Measurements from ENCODE around the gene SKIL.
"Not testable (repeated sequence)": the region's sequence is repeated elsewhere in the genome, so short reads cannot be mapped to it uniquely, and the experiment has no call there.

Gene SKIL, protein sequence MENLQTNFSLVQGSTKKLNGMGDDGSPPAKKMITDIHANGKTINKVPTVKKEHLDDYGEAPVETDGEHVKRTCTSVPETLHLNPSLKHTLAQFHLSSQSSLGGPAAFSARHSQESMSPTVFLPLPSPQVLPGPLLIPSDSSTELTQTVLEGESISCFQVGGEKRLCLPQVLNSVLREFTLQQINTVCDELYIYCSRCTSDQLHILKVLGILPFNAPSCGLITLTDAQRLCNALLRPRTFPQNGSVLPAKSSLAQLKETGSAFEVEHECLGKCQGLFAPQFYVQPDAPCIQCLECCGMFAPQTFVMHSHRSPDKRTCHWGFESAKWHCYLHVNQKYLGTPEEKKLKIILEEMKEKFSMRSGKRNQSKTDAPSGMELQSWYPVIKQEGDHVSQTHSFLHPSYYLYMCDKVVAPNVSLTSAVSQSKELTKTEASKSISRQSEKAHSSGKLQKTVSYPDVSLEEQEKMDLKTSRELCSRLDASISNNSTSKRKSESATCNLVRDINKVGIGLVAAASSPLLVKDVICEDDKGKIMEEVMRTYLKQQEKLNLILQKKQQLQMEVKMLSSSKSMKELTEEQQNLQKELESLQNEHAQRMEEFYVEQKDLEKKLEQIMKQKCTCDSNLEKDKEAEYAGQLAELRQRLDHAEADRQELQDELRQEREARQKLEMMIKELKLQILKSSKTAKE

DNA sequence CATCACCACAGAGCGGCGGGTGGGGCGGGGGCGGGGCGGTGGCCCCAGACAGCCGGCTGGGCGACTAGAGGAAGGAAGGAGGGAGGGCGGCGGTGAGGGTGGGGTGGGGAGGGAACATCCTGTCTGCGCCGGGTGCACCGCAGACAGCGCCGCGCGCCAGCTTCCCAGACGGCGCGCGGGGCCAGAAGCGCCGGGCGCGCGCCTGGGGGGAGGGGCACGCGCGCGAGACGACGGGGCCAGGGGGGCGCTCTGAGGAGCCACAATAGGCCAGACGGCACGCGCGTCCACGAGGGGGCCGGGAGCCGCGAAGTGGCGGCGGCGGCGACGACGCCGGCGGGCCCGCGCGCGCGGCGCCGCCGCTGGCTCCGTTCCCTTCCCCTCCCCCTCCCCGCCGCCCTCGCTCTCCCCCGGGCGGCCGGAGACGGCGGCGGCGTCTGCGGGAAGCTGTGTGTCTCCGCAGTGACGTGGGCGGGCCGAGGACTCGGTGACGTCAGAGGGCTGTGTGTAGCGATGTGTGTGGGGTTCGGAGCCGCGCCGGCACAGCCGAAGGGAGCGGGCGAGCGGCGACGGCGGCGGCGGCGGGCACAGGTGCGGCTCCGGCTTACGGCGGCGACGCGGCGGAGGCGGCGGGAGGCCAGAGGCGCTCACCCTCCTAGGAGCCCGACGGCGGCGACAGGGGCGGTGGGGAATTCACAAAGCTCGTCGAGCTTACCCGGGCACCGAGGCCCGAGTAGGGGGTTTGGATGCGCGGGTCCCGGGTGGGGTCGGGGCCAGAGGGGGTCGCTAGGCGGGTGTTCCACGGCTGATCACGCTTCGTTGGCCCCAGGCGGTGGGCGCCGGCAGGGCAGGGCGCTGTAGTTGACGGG is at the start of gene SKIL:
Gene SKIL, plus strand, starts transcription at position 540 of the 866 bp plus-strand sequence. CDS start 2,617 bp downstream, outside the sequence.
- DNase-seq = peak; percentile 88 to 99

DNA sequence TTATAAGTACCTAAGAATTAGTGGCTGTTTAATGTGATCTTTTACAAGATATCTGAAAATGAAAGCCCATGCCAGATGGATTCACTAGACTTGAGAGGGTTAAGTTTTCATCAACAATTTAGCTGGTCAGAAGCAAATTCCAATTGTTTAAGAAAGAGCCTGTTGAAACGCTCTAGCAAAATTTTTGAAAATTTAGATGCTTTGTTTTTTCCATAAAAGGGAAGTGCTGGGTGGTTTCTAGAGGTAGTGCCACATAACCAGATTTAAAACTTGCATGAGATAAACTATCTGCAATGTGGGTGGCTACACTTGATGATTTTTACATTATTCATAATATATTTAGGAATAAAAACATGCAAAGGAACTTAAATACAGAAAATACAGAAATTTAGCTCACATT is 48.5 kb upstream of the SKIL start:
- no peak for DNase-seq

DNA sequence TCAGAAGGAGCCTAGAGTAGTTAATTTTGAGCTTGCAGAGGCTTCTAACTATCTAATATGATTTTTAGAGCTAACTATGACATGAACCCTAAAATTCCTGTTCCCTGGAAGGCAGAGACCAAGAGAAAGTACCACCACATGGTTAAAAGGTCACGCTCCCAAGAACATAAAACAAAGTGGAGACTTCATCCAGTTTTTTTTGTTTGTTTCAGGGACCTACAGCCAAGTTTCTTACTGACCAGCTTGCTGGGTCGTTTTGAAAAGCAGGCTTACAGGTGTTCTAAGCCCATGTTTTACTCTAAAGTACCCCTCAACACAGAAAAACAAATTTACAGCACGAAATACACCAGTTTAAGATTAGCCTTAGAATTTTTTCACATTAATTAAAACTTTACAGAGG is 39.6 kb upstream of the SKIL start:
- no peak for DNase-seq

DNA sequence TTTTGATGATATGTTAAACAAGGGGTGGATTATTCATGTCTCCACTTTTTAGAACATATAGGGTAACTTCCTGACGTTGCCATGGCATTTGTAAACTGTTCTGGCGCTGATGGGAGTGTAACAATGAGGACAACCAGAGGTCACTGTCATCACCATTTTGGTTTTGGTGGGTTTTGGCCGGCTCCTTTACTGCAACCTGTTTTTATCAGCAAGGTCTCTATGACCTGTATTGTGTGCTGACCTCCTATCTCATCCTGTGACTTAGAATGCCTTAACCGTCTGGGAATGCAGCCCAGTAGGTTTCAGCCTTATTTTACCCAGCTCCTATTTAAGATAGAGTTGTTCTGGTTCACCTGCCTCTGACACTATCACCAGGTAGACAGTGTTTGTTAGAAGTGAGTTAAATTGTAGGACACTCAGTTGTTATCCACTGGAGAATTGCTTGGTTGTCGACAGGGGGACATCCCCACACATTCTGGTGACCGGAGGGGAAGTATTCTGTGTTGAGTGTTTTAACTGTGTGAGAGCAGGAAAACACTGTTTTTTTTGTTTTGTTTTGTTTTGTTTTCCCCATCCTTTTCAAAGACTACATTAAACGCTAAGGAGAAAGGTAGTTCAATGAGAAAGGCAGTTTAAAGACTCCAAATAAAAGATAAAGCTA is 36.9 kb upstream of the SKIL start:
- no peak for DNase-seq

DNA sequence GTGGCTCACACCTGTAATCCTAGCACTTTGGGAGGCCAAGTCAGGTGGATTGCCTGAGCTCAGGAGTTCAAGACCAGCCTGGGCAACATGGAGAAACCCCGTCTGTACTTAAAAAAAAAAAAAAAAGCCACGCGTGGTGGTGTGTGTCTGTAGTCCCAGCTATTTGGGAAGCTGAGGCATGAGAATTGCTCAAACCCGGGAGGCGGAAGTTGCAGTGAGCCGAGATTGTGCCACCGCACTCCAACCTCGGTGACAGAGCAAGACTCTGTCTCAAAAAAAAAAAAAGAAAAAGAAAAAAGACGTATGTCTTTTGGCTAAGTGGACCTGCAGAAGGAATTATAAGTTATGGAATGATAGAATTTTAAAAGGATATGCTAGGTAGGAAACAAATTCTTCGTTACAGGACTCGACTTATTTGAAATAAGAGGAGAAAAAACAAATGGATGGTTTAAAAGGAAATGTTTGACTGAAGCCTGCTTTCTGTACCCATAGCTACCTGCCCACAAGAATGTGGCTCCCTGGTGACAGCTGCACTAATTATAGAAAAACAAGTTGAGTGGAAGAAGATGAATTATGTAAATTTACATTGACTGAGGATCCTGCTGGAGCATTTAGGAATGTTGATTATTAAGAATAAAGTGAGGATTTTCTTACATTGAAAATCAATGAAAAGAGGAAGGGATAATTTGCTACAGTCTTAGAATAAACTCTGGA is 36.0 kb upstream of the SKIL start:
- DNase-seq = peak in 1 of 2 experiments; percentile 21

DNA sequence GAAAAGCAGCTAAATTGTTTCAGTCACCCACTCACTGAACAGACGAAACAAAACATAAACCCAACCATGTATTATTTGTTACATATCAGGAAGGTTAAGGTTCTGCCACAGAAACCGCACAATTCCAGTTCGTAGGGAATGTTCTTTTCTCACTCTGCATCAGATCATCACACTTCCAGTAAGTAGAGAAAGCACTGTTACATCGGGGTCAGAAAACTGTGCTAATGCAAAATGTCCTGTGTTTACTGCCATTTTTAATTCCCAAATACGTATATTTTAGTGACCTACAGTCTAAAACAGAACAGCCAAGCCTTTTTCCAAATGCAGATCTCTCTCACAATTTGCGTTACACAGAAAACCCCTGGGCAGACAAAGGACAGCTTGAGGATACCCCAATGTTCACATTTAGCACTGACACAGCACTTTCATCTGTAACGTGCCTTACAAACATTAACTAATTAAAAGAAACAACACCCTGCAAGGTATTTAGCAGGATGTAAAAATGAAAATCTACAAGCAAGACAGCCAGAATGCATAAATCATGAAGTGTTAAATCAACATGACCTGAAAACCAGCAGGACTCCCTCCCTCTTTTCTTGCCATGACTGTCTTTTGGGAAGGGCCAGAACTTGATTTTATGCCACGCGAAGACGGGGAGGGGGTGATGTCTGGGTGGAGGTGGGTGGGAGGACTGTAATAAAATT is 34.8 kb upstream of the SKIL start:
- DNase-seq = no peak

DNA sequence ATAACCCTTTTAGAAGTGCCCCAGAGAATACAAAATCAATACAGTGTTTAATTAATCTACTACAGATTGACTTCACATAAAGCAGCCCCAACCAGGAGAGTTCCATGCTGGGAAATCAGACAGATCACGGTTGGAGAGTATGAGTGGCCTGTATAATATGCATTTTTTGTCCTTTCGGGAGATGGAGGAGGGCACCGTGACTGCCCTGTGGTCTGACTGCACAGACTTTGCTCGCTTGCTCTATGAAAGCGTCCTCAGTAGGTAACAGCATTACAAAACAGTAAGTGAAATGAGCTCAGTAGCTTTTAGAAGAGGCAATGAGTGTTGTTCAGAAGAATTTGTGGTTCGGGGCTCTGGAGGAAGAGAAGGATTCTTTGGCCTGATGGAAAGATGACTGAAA is 34.2 kb upstream of the SKIL start:
- DNase-seq = no peak

DNA sequence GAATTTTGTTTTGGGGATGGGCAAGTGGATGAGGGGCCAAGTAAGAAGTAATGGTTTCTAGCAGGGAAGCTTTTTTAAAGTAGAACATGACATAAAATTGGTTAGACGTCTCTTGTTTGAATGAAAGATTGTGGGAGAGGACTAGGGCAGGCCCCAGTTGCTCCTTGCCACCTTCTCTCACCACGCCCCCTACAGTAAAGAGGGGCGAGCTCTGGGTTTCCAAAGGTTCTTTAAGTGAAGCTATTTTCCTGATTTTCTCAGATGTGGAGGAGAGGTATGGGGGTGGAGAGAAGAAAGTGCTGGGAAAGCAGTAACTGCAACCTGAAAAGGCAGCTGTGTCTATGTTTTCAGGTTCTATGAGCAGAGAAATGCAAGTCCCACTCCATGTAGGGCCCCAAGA is 32.6 kb upstream of the SKIL start:
- DNase-seq = no peak

DNA sequence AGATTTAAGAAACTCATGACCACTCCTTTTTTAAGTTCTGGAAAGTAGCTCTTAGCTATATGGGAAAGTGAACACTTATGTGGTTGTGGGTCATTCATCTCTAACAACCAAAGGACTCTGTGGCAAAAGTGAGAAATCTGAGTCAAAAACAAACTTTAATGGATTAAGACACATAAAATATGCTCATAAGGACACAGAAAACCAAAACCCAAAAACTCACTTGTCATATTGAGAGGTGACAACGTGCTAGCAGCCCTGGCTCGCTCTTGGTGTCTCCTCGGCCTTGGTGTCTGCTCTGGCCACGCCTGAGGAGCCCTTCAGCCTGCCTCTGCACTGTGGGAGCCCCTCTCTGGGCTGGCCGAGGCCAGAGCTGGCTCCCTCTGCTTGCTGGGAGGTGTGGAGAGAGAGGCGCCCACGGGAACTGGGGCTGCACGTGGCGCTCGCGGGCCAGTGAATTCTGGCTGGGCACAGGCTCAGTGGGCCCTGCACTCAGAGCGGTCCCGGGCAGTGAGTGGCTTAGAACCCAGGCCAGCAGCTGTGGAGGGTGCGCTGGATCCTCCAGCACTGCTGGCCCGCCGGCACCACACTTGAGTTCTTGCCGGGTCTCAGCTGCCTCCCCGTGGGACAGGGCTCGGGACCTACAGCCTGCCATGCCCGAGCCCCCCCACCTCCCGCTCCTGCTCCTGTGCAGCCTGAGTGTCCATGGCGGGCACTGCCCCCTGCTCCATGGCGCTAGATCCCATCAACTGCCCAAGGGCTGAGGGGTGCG is 30.3 kb upstream of the SKIL start:
- no peak for DNase-seq

DNA sequence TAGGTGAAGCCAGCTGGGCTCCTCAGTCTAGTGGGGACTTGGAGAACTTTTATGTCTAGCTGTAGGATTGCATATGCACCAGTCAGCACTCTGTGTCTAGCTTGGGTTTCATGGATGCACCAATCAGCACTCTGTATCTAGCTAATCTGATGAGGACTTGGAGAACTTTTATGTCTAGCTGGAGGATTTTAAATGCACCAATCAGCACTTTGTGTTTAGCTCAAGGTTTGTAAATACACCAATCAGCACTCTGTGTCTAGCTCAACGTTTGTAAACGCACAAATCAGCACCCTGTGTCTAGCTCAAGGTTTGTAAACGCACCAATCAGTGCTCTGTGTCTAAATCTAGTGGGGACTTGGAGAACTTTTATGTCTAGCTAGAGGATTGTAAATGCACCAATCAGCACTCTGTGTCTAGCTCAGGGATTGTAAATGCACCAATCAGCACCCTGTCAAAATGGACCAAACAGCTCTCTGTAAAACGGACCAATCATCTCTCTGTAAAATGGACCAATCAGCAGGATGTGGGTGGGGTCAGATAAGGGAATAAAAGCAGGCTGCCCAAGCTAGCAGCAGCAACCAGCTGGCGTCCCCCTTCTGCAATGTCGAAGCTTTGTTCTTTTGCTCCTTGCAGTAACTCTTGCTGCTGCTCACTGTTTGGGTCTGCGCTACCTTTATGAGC is 29.5 kb upstream of the SKIL start:
- DNase-seq = not testable (repeated sequence)

DNA sequence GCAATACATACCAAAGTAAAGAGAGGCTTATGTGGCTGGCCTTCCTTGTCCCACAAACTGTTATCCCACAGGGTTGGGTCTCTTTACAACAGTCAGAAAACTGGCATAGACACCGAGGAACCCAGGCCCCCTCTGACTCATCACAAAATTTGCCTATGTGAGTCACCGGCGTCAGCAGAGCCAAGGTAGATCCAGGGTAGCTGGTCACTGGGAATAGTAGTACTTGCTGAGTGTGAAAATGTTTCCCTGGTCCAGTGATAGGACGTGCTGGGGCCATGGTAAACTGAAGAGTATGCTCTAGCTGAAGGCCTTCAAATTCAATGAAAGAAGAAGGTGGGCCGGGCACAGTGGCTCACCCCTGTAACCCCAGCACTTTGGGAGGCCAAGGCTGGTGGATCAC is 27.1 kb upstream of the SKIL start:
- DNase-seq = peak in 1 of 2 experiments; percentile 50

DNA sequence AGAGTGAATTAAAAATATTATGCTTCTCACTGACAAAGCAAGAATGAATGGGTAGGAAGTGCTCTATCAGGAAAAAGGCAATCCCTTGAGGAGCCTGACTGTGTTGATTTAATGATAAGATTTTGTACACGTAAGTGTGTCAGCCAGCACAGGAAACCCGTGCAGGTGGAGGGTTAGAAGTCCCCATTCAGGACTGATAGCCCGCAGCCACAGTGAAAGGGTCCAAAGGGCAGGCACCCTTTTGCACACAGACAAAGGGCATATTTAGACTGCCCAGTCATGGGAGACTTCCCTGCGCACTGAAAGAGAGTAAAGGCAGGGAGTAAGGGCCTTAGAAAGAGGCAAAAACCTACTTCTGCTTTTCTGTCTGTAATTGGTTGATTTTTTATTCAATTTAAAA is 26.4 kb upstream of the SKIL start:
- peak; percentile 54 to 77 for DNase-seq

DNA sequence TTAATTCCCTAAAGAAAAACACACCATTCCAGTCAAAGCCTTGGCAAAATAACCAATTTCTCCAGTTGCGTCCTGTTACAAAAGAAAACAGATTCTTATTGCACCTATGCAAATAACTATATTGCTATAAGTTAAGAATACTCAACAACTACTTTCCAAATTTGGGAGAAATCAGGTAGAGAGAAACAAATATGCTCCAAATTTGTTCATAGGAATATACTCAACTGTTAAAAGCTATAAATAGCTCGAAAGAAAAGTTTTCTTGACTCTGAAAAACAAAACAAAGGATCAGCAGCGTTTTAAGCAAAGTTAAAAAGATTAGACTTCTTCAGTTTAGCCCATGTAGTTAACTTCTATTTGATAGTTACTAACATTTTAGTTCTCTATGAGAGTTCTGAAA is 20.1 kb upstream of the SKIL start:
- no peak for DNase-seq

DNA sequence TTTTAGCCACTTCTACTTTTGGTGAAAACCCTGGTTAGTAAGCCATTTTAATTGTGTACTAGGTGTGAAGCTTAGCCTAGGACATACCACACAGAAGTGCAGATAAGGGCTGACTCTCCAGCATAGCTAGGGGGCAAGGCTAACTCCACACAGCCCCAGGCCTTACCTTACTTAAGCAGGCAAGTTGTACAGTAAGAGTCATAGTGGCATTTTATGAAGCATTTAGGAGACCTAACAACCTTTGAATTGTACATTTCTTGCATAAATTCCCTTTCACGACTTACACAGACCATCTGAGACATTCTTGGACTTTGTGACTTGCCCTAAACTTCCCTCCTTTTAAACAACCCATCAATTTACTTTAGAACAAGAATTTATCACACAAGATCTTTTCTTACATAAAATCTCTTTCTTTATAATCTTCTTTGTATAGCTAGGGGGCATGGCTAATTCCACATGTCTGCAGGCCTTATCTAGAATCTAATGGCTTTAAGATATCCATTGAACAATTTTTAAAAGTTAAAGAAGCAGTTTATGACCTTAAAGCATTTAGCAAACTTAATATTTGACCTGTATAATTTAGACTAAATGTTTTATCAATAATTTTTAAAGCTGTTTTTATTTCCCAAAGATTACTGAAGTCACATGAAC is 18.7 kb upstream of the SKIL start:
- no peak for DNase-seq

DNA sequence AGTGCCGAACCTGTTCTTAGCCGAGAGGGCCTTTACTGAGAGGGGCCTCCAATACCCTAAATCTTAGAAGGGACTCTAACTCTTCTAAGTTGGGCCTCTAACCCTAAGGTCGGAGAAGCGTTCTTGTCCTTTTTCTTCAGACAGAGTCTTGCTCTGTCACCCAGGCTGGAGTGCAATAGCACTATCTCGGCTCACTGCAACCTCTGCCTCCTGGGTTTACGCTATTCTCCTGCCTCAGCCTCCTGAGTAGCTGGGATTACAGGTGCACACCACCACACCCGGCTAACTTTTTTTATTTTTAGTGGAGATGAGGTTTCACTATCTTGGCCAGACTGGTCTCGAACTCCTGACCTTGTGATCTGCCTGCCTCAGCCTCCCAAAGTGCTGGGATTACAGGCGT is 15.2 kb upstream of the SKIL start:
- not testable (repeated sequence) for DNase-seq

DNA sequence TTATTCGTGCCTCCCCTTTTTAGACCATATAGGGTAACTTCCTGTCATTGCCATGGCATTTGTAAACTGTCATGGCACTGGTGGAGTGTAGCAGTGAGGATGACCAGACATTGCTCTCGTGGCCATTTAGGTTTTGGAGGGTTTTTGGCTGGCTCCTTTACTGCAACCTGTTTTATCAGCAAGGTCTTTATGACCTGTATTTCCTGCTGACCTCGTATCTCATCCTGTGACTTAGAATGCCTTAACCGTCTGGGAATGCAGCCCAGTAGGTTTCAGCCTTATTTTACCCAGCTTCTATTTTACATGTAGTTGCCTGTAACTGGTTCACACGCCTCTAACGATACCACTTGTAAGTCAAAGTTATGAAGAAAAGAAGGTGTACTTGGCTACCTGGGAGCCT is 13.7 kb upstream of the SKIL start:
- not testable (repeated sequence) for DNase-seq

DNA sequence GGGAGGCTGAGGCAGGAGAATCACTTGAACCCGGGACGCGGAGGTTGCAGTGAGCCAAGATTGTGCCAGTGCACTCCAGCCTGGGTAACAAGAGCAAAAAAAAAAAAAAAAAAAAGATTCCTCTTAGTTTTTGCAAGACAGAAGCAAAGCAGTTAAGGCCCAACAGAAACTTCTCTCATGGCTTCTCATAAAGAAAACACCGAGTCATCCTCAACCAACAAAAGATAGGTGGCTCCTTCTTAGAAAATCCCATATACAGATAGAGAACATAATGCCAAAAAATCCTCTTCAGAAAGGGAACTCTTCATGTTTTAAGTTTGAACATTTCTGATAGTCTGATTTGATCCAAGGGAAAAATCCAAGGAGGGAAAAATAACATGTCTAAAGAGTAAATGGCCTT is 12.5 kb upstream of the SKIL start:
- no peak for DNase-seq

DNA sequence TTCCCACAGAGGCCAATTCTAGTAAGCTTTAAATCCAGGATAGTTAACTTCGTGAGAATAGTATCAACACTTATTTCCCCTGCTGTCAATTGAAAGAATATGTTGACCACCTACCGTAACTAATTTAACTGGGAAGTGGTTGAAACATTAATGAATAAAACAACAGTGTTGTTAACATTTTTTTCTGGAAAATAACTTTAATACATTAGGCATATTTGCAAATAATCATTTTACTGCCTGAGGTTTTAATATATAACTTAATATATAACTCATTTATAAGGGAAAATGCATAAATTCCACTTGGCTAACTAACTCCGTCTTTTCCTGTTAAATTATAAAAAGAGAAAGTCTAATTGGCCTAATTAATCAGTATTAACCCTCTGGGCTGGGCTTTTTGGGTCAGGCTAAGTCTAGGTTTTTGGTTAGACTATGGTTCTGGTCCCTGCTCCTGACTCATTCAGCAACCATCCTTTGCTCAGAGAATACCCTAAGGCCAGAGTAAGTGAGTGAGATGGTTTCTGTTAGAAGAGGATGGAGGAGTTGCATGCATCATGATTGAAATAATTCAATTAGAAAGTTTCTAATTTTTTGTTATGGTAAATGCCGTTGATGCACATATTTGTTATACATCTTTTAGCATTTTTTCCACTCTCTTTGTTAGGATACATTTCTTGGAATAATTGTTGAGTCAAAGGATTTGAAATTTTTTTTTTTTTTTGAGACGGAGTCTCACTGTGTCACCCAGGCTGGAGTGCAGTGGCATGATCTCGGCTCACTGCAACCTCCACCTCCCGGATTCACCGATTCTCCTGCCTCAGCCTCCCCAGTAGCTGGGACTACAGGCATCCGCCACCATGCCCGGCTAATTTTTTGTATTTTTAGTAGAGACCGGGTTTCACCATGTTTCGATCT is 10.8 kb upstream of the SKIL start:
- no peak for DNase-seq

Data from NCI-H526 (cell line).